Measurements from ENCODE around the gene ESYT3.

- TF ChIP-seq TEAD4 (IDR thresholded peaks at IDR 0.05) (no peak), CEBPB (IDR thresholded peaks at IDR 0.05) (no peak), RAD21 (IDR thresholded peaks at IDR 0.05; ENCODE audit: low read depth) (no peak), EP300 (IDR thresholded peaks at IDR 0.05; ENCODE audit: borderline replicate concordance) (no peak), MAX (IDR thresholded peaks at IDR 0.05) (no peak), NFIC (IDR thresholded peaks at IDR 0.05) (no peak), TAF1 (IDR thresholded peaks at IDR 0.05; ENCODE audit: low read depth) (no peak), TCF12 (IDR thresholded peaks at IDR 0.05; ENCODE audit: low read depth) (no peak)
- TF ChIP-seq, protein P1, sequence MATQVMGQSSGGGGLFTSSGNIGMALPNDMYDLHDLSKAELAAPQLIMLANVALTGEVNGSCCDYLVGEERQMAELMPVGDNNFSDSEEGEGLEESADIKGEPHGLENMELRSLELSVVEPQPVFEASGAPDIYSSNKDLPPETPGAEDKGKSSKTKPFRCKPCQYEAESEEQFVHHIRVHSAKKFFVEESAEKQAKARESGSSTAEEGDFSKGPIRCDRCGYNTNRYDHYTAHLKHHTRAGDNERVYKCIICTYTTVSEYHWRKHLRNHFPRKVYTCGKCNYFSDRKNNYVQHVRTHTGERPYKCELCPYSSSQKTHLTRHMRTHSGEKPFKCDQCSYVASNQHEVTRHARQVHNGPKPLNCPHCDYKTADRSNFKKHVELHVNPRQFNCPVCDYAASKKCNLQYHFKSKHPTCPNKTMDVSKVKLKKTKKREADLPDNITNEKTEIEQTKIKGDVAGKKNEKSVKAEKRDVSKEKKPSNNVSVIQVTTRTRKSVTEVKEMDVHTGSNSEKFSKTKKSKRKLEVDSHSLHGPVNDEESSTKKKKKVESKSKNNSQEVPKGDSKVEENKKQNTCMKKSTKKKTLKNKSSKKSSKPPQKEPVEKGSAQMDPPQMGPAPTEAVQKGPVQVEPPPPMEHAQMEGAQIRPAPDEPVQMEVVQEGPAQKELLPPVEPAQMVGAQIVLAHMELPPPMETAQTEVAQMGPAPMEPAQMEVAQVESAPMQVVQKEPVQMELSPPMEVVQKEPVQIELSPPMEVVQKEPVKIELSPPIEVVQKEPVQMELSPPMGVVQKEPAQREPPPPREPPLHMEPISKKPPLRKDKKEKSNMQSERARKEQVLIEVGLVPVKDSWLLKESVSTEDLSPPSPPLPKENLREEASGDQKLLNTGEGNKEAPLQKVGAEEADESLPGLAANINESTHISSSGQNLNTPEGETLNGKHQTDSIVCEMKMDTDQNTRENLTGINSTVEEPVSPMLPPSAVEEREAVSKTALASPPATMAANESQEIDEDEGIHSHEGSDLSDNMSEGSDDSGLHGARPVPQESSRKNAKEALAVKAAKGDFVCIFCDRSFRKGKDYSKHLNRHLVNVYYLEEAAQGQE (IDR thresholded peaks at IDR 0.05; ENCODE audit: low read depth) = no peak
Measured at GRCh38 chr3:138441256-138441655, 6.8 kb downstream of the ESYT3 start.

Data from Ishikawa (cell line).